Tibial nerve (tissue), 4 donors: Measurements from ENCODE around the gene HMOX2. TPM values are rescaled to one million over a fixed set of nuclear protein-coding genes. Genes with fewer than 3 reads are reported as not detected.
A peak's percentile ranks its signal among the peaks of the same experiment; 100 is the strongest.

Source experiments
- DNase-seq, 2 donors: peaks; one replicate each; pipeline ENCODE4 v3.0.0-alpha.2; 2019; ENCODE audit warnings: low spot score in 2 of 2
- H3K27ac ChIP-seq, 4 donors: fragments of 200-600 bp; sonication (generic) in 3 of 4; one replicate each; pipeline ENCODE4 v1.5.1; 2017 to 2019; ENCODE audit warnings: mild to moderate bottlenecking in 1 of 4
- H3K27me3 ChIP-seq, 2 donors: fragments of 200-600 bp; sonication (generic) in 1 of 2; one replicate each; pipeline versions ENCODE4 v1.5.1 to v1.6.0; 2017 to 2019
- H3K36me3 ChIP-seq, 3 donors: fragments of 200-600 bp; sonication (generic); one replicate each; pipeline ENCODE4 v1.5.1; 2018 to 2019
- H3K4me1 ChIP-seq, 4 donors: fragments of 200-600 bp; sonication (generic) in 3 of 4; one replicate each; pipeline ENCODE4 v1.5.1; 2017 to 2019
- H3K4me3 ChIP-seq, 4 donors: fragments of 200-600 bp; sonication (generic) in 3 of 4; one replicate each; pipeline ENCODE4 v1.5.1; 2017 to 2019; ENCODE audit warnings: mild to moderate bottlenecking in 1 of 4, moderate library complexity in 1 of 4
- H3K9me3 ChIP-seq, 4 donors: fragments of 200-600 bp; sonication (generic) in 3 of 4; one replicate each; pipeline ENCODE4 v1.5.1; 2017 to 2019
- EP300 ChIP-seq, 2 donors: sonication (generic); formaldehyde crosslinking; IDR thresholded peaks; one replicate each; pipeline ENCODE4 v1.6.1; 2017; ENCODE audit warnings: antibody characterized with exemption in 2 of 2, mild to moderate bottlenecking in 1 of 2
- POLR2A ChIP-seq, 2 donors: fragments of 450-650 bp; IDR thresholded peaks; one replicate each; pipeline ENCODE4 v1.6.1; 2017; ENCODE audit warnings: antibody characterized with exemption in 2 of 2, mild to moderate bottlenecking in 2 of 2, moderate library complexity in 2 of 2
- WGBS, 2 donors: methylation state at CpG; one replicate each; pipeline ENCODE4 v1.1.5; 2018; 5-methylcytosine and 5-hydroxymethylcytosine counted together
- total RNA-seq, 4 donors: library from RNA; depleted of rRNA; stranded (reverse); fragments of >200 nt; gene quantifications; one replicate each; pipeline ENCODE4 v1.1.0, GENCODE V29; 2016
- TF ChIP-seq, protein P1 (sequence below), 5 experiments: fragments of 200-600 bp in 3 of 5; fragments of 450-650 bp in 2 of 5; sonication (generic) in 3 of 5; IDR thresholded peaks; one replicate each; pipeline ENCODE4 v1.5.1; 2016 to 2019; ENCODE audit warnings: antibody characterized with exemption in 5 of 5, mild to moderate bottlenecking in 3 of 5, moderate library complexity in 2 of 5

The HMOX2 gene
- total RNA-seq, 4 donors from 2014 or later: 55.7 to 75.6 (median 63.1) TPM

GRCh38 chr16:4500272-4500671 lies 24.1 kb downstream of the HMOX2 start:
- no peak for DNase-seq
- peaks cover 0 to 15% (median 0%) of the 10 kb centered on the region in 3 donors for H3K36me3 ChIP-seq
- TF ChIP-seq, protein P1, sequence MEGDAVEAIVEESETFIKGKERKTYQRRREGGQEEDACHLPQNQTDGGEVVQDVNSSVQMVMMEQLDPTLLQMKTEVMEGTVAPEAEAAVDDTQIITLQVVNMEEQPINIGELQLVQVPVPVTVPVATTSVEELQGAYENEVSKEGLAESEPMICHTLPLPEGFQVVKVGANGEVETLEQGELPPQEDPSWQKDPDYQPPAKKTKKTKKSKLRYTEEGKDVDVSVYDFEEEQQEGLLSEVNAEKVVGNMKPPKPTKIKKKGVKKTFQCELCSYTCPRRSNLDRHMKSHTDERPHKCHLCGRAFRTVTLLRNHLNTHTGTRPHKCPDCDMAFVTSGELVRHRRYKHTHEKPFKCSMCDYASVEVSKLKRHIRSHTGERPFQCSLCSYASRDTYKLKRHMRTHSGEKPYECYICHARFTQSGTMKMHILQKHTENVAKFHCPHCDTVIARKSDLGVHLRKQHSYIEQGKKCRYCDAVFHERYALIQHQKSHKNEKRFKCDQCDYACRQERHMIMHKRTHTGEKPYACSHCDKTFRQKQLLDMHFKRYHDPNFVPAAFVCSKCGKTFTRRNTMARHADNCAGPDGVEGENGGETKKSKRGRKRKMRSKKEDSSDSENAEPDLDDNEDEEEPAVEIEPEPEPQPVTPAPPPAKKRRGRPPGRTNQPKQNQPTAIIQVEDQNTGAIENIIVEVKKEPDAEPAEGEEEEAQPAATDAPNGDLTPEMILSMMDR (IDR thresholded peaks at IDR 0.05): no peak
- TF ChIP-seq POLR2A (IDR thresholded peaks at IDR 0.05): no peak
- TF ChIP-seq EP300 (IDR thresholded peaks at IDR 0.05): peak in 1 of 2 donors; percentile 5
- H3K4me3 ChIP-seq: peak overlapping the region in 1 of 4 donors; percentile 16
- H3K9me3 ChIP-seq: no peaks in the 10 kb centered on the region
- no peaks in the 10 kb centered on the region for H3K27me3 ChIP-seq
- H3K27ac ChIP-seq: peak overlapping the region in 3 of 4 donors; percentile 61 to 89 (median 76)
- peaks cover 0 to 55% (median 21%) of the 10 kb centered on the region in 4 donors for H3K4me1 ChIP-seq
- WGBS, 2 donors: 27 to 55% methylated on average over 2 to 3 of the region's 3 CpGs

DNA sequence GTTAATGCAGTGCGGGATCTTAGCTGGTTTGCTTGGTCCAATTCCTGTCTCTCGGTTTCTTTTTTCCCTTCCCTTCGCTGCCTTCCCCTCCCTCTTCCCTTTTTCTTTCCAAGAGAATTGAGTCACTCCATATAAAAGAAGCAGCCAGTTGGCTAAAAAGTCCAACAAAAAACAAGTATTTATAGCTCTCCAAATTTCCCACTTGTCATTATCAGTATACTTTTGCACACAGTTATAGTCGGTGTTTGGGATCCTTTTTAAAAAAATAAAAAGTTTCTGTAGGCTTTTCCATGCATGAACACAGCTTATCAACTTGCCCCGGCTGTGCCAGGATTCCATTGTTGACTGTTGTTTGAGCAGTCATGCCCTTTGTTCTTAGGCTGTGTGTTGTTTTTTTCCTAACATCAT lies 24.9 kb downstream of the HMOX2 start:
- Histone ChIP-seq H3K27me3 (no peaks in the 10 kb centered on the region), H3K4me3 (peak overlapping the region in 2 of 4 donors; percentile 16 to 18), H3K27ac (peak overlapping the region in 3 of 4 donors; percentile 61 to 89 (median 76)), H3K36me3 (peaks cover 0 to 22% (median 0%) of the 10 kb centered on the region in 3 donors), H3K4me1 (peaks cover 0 to 56% (median 24%) of the 10 kb centered on the region in 4 donors), H3K9me3 (no peaks in the 10 kb centered on the region)
- no peak for DNase-seq
- TF ChIP-seq, protein P1 (IDR thresholded peaks at IDR 0.05): no peak
- TF ChIP-seq EP300 (IDR thresholded peaks at IDR 0.05) (no peak), POLR2A (IDR thresholded peaks at IDR 0.05) (no peak)
- WGBS, 2 donors: 15% methylated on average over 5 of the region's 5 CpGs

- peak overlapping the region in 2 of 4 donors; percentile 55 to 75 for H3K27ac ChIP-seq
- TF ChIP-seq, protein P1 (IDR thresholded peaks at IDR 0.05): no peak
- TF ChIP-seq POLR2A (IDR thresholded peaks at IDR 0.05) (no peak), EP300 (IDR thresholded peaks at IDR 0.05) (no peak)
- no peak for DNase-seq
- H3K9me3 ChIP-seq: no peaks in the 10 kb centered on the region
- 73 to 80% methylated on average over 13 of the region's 13 CpGs for WGBS, 2 donors
- H3K27me3 ChIP-seq: no peaks in the 10 kb centered on the region
- H3K4me3 ChIP-seq: no peak overlapping the region
- H3K36me3 ChIP-seq: peaks cover 0 to 48% (median 25%) of the 10 kb centered on the region in 3 donors
- H3K4me1 ChIP-seq: peaks cover 0 to 49% (median 21%) of the 10 kb centered on the region in 4 donors
Observed at GRCh38 chr16:4505356-4506147, 29.4 kb downstream of the HMOX2 start.

DNA sequence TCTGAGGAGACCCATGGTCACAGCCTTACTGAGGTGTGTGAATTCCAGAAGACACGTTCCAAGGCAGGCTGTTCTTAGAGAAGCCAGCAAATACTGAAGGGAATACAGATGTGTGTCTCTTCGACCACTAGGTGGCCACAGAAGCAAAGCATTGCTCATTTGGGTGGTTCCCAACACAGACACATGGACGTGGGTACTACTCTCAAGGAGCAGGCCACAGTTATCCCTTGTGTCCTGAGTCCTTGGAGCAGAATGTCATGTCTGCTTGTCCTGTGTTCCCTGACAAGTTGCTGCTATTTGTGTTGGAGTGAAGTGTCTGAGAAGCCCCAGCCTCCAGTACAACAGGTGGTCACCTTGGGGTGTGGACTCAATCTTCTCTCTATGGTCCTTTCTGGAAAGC lies 30.3 kb downstream of the HMOX2 start:
- TF ChIP-seq POLR2A (IDR thresholded peaks at IDR 0.05): no peak
- TF ChIP-seq, protein P1 (IDR thresholded peaks at IDR 0.05): peak; percentile 62 to 88 (median 82)
- TF ChIP-seq EP300 (IDR thresholded peaks at IDR 0.05): peak in 1 of 2 donors; percentile 42
- WGBS, 2 donors: 0 to 5% methylated on average over 1 to 3 of the region's 3 CpGs
- H3K4me3 ChIP-seq: no peak overlapping the region
- no peaks in the 10 kb centered on the region for H3K27me3 ChIP-seq
- peak overlapping the region in 2 of 4 donors; percentile 55 to 75 for H3K27ac ChIP-seq
- H3K36me3 ChIP-seq: peaks cover 0 to 57% (median 25%) of the 10 kb centered on the region in 3 donors
- no peaks in the 10 kb centered on the region for H3K9me3 ChIP-seq
- peaks cover 0 to 48% (median 15%) of the 10 kb centered on the region in 4 donors for H3K4me1 ChIP-seq
- DNase-seq: peak in 1 of 2 donors; percentile 76
